SW 1271 (cell line): Measurements from ENCODE around the gene CLEC12A.
"Not testable (repeated sequence)": the region's sequence is repeated elsewhere in the genome, so short reads cannot be mapped to it uniquely, and the experiment has no call there.

Experiments used
- DNase-seq, 2 experiments: peaks; one replicate each; lab custom pipeline; 2025; lab: John Stamatoyannopoulos, UW

CLEC12A gene

GRCh38 chr12:9971181-9971580 lies at the start of gene CLEC12A:
CLEC12A (plus strand) TSS chr12:9971409; CDS start chr12:9971597, 188 bp downstream.
- no peak for DNase-seq

GRCh38 chr12:9922429-9922828 lies 48.8 kb upstream of the CLEC12A start:
- no peak for DNase-seq

GRCh38 chr12:9925705-9926393 lies 45.4 kb upstream of the CLEC12A start:
- peak in 1 of 2 experiments; percentile 53 for DNase-seq

- no peak for DNase-seq
Observed at GRCh38 chr12:9926876-9927275, 44.3 kb upstream of the CLEC12A start.

GRCh38 chr12:9928607-9929006 lies 42.6 kb upstream of the CLEC12A start:
- DNase-seq = no peak

GRCh38 chr12:9931245-9931644 lies 40.0 kb upstream of the CLEC12A start:
- DNase-seq = no peak

- DNase-seq = no peak
Observed at GRCh38 chr12:9932270-9932669, 38.9 kb upstream of the CLEC12A start, which contains the start of gene CLEC2A. CLEC2A (minus strand) TSS chr12:9932370; CDS start chr12:9932329, 41 bp downstream.

- DNase-seq = no peak
Observed at GRCh38 chr12:9933958-9934357, 37.3 kb upstream of the CLEC12A start.

GRCh38 chr12:9935026-9935425 lies 36.2 kb upstream of the CLEC12A start:
- no peak for DNase-seq

- DNase-seq = no peak
Observed at GRCh38 chr12:9936591-9936990, 34.6 kb upstream of the CLEC12A start.

GRCh38 chr12:9940375-9940774 lies 30.8 kb upstream of the CLEC12A start:
- no peak for DNase-seq

GRCh38 chr12:9941838-9942237 lies 29.4 kb upstream of the CLEC12A start:
- DNase-seq = no peak

GRCh38 chr12:9943240-9943639 lies 28.0 kb upstream of the CLEC12A start:
- no peak for DNase-seq

GRCh38 chr12:9944391-9944790 lies 26.8 kb upstream of the CLEC12A start:
- DNase-seq = no peak

GRCh38 chr12:9947674-9948073 lies 23.5 kb upstream of the CLEC12A start:
- no peak for DNase-seq

- no peak for DNase-seq
Observed at GRCh38 chr12:9948606-9949296, 22.5 kb upstream of the CLEC12A start.

GRCh38 chr12:9951026-9951675 lies 20.1 kb upstream of the CLEC12A start:
- DNase-seq = no peak

- not testable (repeated sequence) for DNase-seq
Observed at GRCh38 chr12:9952954-9953729, 18.1 kb upstream of the CLEC12A start.

GRCh38 chr12:9957834-9958233 lies 13.4 kb upstream of the CLEC12A start:
- no peak for DNase-seq

- DNase-seq = no peak
Observed at GRCh38 chr12:9960590-9960989, 10.6 kb upstream of the CLEC12A start.

- DNase-seq = no peak
Observed at GRCh38 chr12:9961106-9961505, 10.1 kb upstream of the CLEC12A start.

- no peak for DNase-seq
Observed at GRCh38 chr12:9961901-9962300, 9.3 kb upstream of the CLEC12A start.
